Measurements from ENCODE around the gene ECEL1. TPM values are rescaled to one million over a fixed set of nuclear protein-coding genes. Genes with fewer than 3 reads are reported as not detected.

Gene ECEL1
- total and polyA plus RNA-seq, 2 experiments from 2014 or later: 0.54 TPM; not detected in 1

DNA sequence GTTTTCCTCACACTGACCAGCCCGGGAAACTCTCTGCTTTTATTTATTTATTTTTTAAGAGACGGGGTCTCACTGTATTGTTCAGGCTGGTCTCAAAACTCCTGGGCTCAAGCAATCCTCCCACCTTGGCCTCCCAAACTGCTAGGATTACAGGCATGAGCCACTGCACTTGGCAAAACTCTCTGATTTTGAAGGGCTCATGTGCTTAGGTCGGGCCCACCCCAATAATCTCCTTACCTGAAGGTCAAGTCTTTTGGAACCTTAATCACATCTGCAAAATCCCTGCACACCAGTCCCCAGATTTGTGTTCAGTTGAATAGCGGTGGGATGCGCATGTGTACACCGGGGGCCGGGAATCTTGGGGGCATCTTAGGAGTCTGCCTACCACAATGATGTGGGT, 7.7 kb upstream of the ECEL1 start:
- H3K9me2 ChIP-seq (ENCODE audit: insufficient read depth): no peaks in the 10 kb centered on the region
- TF ChIP-seq EZH2phosphoT487 (IDR thresholded peaks at IDR 0.05; ENCODE audit: insufficient read depth, low read depth) (no peak), EZH2 (IDR thresholded peaks at IDR 0.05; ENCODE audit: insufficient read depth, poor library complexity, severe bottlenecking) (no peak)
- no peaks in the 10 kb centered on the region for H3F3A ChIP-seq (ENCODE audit: insufficient read depth)
- 65 to 75% methylated on average over 7 of the region's 7 CpGs for WGBS, 2 experiments (ENCODE audit: low coverage in 1 of 2, low lambda C conversion rate in 2 of 2, missing lambda C conversion rate in 2 of 2)
- no peaks in the 10 kb centered on the region for H3K79me2 ChIP-seq (ENCODE audit: insufficient read depth)
- H4K20me1 ChIP-seq (ENCODE audit: insufficient read depth): no peaks in the 10 kb centered on the region
- no peak overlapping the region for H3K4me2 ChIP-seq (ENCODE audit: unreplicated experiment)
- no peak overlapping the region for H3K4me3 ChIP-seq
- no peaks in the 10 kb centered on the region for H3K9me3 ChIP-seq (ENCODE audit: low read depth)
- H3K36me3 ChIP-seq (ENCODE audit: low read depth): no peaks in the 10 kb centered on the region
- H2AFZ ChIP-seq: no peak overlapping the region
- H3K4me1 ChIP-seq (ENCODE audit: insufficient read depth): no peaks in the 10 kb centered on the region
- H3K27ac ChIP-seq: no peak overlapping the region
- H3K9ac ChIP-seq: no peak overlapping the region
- no peak for DNase-seq
- H3K27me3 ChIP-seq (replicated peaks; ENCODE audit: insufficient read depth): 0 out of 2 replicates have a peak, but pooled peaks cover 9% of the 10 kb centered on the region
- in situ Hi-C loops (cut with MboI): no loop called here

DNA sequence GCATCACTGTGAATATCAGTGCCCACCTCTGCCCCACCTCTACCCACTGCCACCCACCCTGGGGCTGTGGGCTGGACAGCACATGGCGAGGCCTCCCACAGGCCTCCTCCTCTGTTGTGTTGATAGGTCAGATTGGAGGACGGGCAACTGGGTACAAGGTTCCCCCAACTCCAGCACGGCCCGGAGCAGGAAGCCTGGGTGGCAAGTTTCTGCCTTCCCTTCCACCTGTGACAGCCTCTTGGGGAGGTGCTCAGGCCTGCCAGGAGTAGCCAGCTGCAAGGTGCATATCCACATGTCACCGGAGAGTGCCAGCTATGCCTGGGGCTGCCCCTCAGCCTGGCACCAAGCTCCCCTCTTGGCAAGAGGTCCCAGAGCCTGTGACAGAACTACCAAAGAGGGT, 6.9 kb upstream of the ECEL1 start:
- H3K9ac ChIP-seq: no peak overlapping the region
- no peaks in the 10 kb centered on the region for H3K36me3 ChIP-seq (ENCODE audit: low read depth)
- no peak overlapping the region for H3K4me3 ChIP-seq
- in situ Hi-C loops (cut with MboI): no loop called here
- no peaks in the 10 kb centered on the region for H3F3A ChIP-seq (ENCODE audit: insufficient read depth)
- H3K4me2 ChIP-seq (ENCODE audit: unreplicated experiment): no peak overlapping the region
- no peak overlapping the region for H2AFZ ChIP-seq
- no peaks in the 10 kb centered on the region for H3K9me2 ChIP-seq (ENCODE audit: insufficient read depth)
- 69 to 70% methylated on average over 5 of the region's 5 CpGs for WGBS, 2 experiments (ENCODE audit: low coverage in 1 of 2, low lambda C conversion rate in 2 of 2, missing lambda C conversion rate in 2 of 2)
- H3K9me3 ChIP-seq (ENCODE audit: low read depth): no peaks in the 10 kb centered on the region
- H3K79me2 ChIP-seq (ENCODE audit: insufficient read depth): no peaks in the 10 kb centered on the region
- no peak overlapping the region for H3K27ac ChIP-seq
- H3K27me3 ChIP-seq (replicated peaks; ENCODE audit: insufficient read depth): 0 out of 2 replicates have a peak, but pooled peaks cover 9% of the 10 kb centered on the region
- no peaks in the 10 kb centered on the region for H3K4me1 ChIP-seq (ENCODE audit: insufficient read depth)
- TF ChIP-seq EZH2 (IDR thresholded peaks at IDR 0.05; ENCODE audit: insufficient read depth, poor library complexity, severe bottlenecking): no peak
- TF ChIP-seq EZH2phosphoT487 (IDR thresholded peaks at IDR 0.05; ENCODE audit: insufficient read depth, low read depth): no peak
- no peaks in the 10 kb centered on the region for H4K20me1 ChIP-seq (ENCODE audit: insufficient read depth)
- DNase-seq: no peak

DNA sequence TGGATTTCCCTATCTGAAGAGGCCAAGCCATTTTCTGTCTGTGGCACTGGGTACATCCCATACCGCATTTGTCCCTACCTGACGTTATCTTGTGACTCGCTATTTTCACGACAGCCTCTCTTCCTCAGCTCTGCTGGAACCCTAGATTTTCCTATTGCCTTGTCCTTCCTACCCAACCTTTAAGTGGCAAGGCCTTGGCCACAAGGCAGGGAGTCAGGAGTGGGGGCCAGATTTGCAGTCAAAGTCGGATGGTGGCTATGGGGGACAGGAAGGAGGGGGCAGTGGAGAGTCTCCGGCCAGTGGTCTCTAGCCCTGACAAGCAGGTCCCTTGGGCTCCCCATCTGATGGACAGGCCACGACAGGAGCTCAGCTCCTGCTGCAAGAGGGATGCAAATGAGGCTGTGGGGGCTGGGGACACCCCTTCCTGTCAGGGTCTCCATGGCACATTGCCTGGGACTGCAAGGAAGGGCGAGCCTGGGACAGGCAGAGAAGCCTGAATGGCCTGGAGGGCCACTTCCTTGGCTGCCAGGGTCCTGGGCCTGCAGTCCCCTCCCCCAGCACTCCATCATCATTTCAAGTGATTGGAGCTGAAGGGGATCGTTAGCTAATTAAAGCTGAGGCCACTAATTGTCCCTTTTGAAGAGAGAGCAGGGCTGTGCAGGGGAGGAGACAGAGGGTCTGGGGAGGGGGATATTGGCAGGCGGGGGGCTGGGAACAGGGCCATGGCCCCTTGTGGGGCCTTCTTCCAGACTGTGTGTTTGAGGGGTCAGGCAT, 6.3 kb upstream of the ECEL1 start:
- no peak for DNase-seq
- Histone ChIP-seq H3K4me2 (ENCODE audit: unreplicated experiment) (no peak overlapping the region), H2AFZ (no peak overlapping the region), H3K79me2 (ENCODE audit: insufficient read depth) (no peaks in the 10 kb centered on the region), H3K9me2 (ENCODE audit: insufficient read depth) (no peaks in the 10 kb centered on the region), H3F3A (ENCODE audit: insufficient read depth) (no peaks in the 10 kb centered on the region), H4K20me1 (ENCODE audit: insufficient read depth) (no peaks in the 10 kb centered on the region), H3K4me3 (no peak overlapping the region), H3K9me3 (ENCODE audit: low read depth) (no peaks in the 10 kb centered on the region), H3K4me1 (ENCODE audit: insufficient read depth) (no peaks in the 10 kb centered on the region), H3K27me3 (replicated peaks; ENCODE audit: insufficient read depth) (peaks cover 11% of the 10 kb centered on the region; the same call in 1 of the 2 replicates), H3K27ac (no peak overlapping the region), H3K9ac (no peak overlapping the region), H3K36me3 (ENCODE audit: low read depth) (no peaks in the 10 kb centered on the region)
- in situ Hi-C loops (cut with MboI): no loop called here
- WGBS, 2 experiments (ENCODE audit: low coverage in 1 of 2, low lambda C conversion rate in 2 of 2, missing lambda C conversion rate in 2 of 2): 51 to 52% methylated on average over 8 to 10 of the region's 10 CpGs
- TF ChIP-seq EZH2 (IDR thresholded peaks at IDR 0.05; ENCODE audit: insufficient read depth, poor library complexity, severe bottlenecking) (no peak), EZH2phosphoT487 (IDR thresholded peaks at IDR 0.05; ENCODE audit: insufficient read depth, low read depth) (no peak)

DNA sequence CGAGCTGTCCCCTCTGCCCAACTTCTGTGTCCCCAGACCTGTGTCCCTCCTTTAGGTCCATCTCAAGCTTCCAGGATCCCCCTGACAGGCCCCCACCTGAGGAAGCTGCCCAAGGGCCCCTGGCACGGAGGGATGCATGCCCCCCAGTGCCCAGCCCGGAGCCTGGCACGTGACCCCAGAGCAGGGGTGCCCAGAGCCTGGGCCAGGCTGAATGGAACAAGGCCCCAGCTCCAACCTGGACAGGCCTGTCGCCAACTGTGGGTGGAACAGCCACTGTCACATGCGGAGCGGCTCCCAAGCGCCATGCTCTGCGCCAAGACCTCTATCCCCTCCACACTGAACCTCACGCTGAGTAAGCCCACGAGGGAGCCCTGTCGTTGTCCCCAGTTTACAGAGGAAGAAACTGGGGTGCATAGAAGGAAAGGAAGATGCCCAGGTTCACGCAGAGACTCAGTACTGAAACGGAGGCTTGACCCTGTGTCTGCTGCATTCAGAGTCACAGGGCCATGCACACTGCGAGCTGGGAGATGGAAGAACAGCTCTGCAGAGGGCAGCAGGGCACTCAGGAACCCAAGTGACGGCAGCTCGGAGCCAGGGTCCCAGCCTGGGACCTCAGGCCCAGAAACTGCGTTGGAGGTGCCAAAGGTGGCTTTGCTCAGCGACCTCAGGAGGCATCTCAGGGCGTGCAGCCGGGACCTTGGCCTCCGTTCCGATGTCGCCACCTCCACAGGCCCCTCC, 5.5 kb upstream of the ECEL1 start:
- no peak overlapping the region for H3K4me3 ChIP-seq
- no peaks in the 10 kb centered on the region for H3K4me1 ChIP-seq (ENCODE audit: insufficient read depth)
- WGBS, 2 experiments (ENCODE audit: low coverage in 1 of 2, low lambda C conversion rate in 2 of 2, missing lambda C conversion rate in 2 of 2): 71 to 77% methylated on average over 24 of the region's 24 CpGs
- no peaks in the 10 kb centered on the region for H3K9me2 ChIP-seq (ENCODE audit: insufficient read depth)
- in situ Hi-C loops (cut with MboI): no loop called here
- H3K27ac ChIP-seq: no peak overlapping the region
- no peaks in the 10 kb centered on the region for H3K9me3 ChIP-seq (ENCODE audit: low read depth)
- H3K79me2 ChIP-seq (ENCODE audit: insufficient read depth): no peaks in the 10 kb centered on the region
- no peak overlapping the region for H3K9ac ChIP-seq
- H3K27me3 ChIP-seq (replicated peaks; ENCODE audit: insufficient read depth): peaks cover 14% of the 10 kb centered on the region; the same call in 1 of the 2 replicates
- H4K20me1 ChIP-seq (ENCODE audit: insufficient read depth): no peaks in the 10 kb centered on the region
- H3F3A ChIP-seq (ENCODE audit: insufficient read depth): no peaks in the 10 kb centered on the region
- TF ChIP-seq EZH2phosphoT487 (IDR thresholded peaks at IDR 0.05; ENCODE audit: insufficient read depth, low read depth): no peak
- TF ChIP-seq EZH2 (IDR thresholded peaks at IDR 0.05; ENCODE audit: insufficient read depth, poor library complexity, severe bottlenecking): no peak
- no peak overlapping the region for H2AFZ ChIP-seq
- no peak overlapping the region for H3K4me2 ChIP-seq (ENCODE audit: unreplicated experiment)
- no peaks in the 10 kb centered on the region for H3K36me3 ChIP-seq (ENCODE audit: low read depth)
- DNase-seq: no peak
